Ovary (tissue), 9 donors: ENCODE data around the gene PCSK2. TPM values are rescaled to one million over a fixed set of nuclear protein-coding genes. Genes with fewer than 3 reads are reported as not detected.

Source experiments
- DNase-seq, 5 donors: peaks; one replicate each; pipeline ENCODE4 v3.0.0-alpha.2; 2019 to 2020
- H3K27ac ChIP-seq, 2 donors: fragments of 200-600 bp; one replicate each; pipeline versions ENCODE4 v1.5.1 to v1.8.0; 2019 to 2022
- H3K27me3 ChIP-seq: fragments of 200-600 bp; one replicate; pipeline ENCODE4 v1.8.0; 2022
- H3K36me3 ChIP-seq: fragments of 200-600 bp; sonication (generic); one replicate; pipeline ENCODE4 v1.5.1; 2019
- H3K4me1 ChIP-seq: one replicate; pipeline ENCODE4 v1.8.1; 2013; ENCODE audit warnings: mild to moderate bottlenecking, moderate library complexity; ENCODE audit not compliant: insufficient read depth
- H3K4me3 ChIP-seq: fragments of 200-600 bp; sonication (generic); one replicate; pipeline ENCODE4 v1.5.1; 2017
- H3K9me3 ChIP-seq, 2 donors: fragments of 200-600 bp in 1 of 2; sonication (generic) in 1 of 2; one replicate each; pipeline versions ENCODE4 v1.5.1 to v1.8.1; 2013 to 2019; ENCODE audit warnings: mild to moderate bottlenecking in 1 of 2, moderate library complexity in 1 of 2
- CTCF ChIP-seq, 3 donors: fragments of 450-650 bp in 2 of 3; fragments of 200-600 bp in 1 of 3; IDR thresholded peaks; one replicate each; pipeline versions ENCODE4 v1.5.1 to v1.8.0; 2016 to 2022; ENCODE audit warnings: antibody characterized with exemption in 3 of 3, mild to moderate bottlenecking in 1 of 3
- EP300 ChIP-seq: sonication (generic); formaldehyde crosslinking; IDR thresholded peaks from one replicate; pipeline ENCODE4 v1.6.1; 2017; ENCODE audit warnings: antibody characterized with exemption
- POLR2A ChIP-seq: fragments of 450-650 bp; IDR thresholded peaks from one replicate; pipeline ENCODE4 v1.6.1; 2017; ENCODE audit warnings: antibody characterized with exemption, mild to moderate bottlenecking, moderate library complexity
- WGBS, 3 donors: extraction: QIAGEN DNeasy Blood & Tissue Kit in 1 of 3; methylation state at CpG; one replicate each; pipeline versions ENCODE4 v1.1.5 to v1.1.7; 2013 to 2017; 5-methylcytosine and 5-hydroxymethylcytosine counted together
- intact Hi-C, 4 donors: fragments of 100-400 bp; cut with DNase I; formaldehyde crosslinking; loops; one replicate each; pipeline versions ENCODE4 v1.11.0 to v1.15.1; 2022 to 2023
- polyA plus RNA-seq, 2 donors: library from polyadenylated mRNA; stranded (reverse); fragments of 200-250 nt in 1 of 2; fragments of 350-450 nt in 1 of 2; fragmentation: Illumina TruSeq in 1 of 2; extraction: RNeasy Lipid Tissue Mini Kit (QIAGEN cat#74804) in 1 of 2; gene quantifications; one replicate each; pipeline ENCODE4 v1.2.3, GENCODE V29; 2013 to 2014
- total RNA-seq, 7 donors: library from RNA; depleted of rRNA in 2 of 7; stranded (reverse); fragments of >200 nt in 2 of 7; fragmentation: NEBNext Ultra II Directional in 3 of 7; extraction: Animal tissue kit (Norgen Biotek cat#: 25700) in 3 of 7; gene quantifications; one replicate each; pipeline versions ENCODE4 v1.1.0 to v1.2.4, GENCODE V29; 2016 to 2023
- donor health status: DM: no; HTN: no; CAD: no; lungs with moderate emphysema.
- donor health status: DM: no; HTN: no; CAD: no.
- donor health status: Bipolar disorder and iron deficiency.
- donor health status: DM: yes; HTN: yes; CAD: no.
- donor health status: DM: no; HTN: no; CAD: no.
- donor health status: DM: yes; HTN: yes; CAD: no.

PCSK2 gene
- total and polyA plus RNA-seq, 9 donors, result 3.0 to 27.8 (median 6.7) TPM

- H3K9me3 ChIP-seq, result no peaks in the 10 kb centered on the region
- H3K4me3 ChIP-seq, result no peak overlapping the region
- no peak for TF ChIP-seq POLR2A
- no peak for TF ChIP-seq EP300
- TF ChIP-seq CTCF (IDR thresholded peaks at IDR 0.05), result no peak
- H3K27me3 ChIP-seq, result no peaks in the 10 kb centered on the region
- peak; percentile 66 to 87 (median 81) for DNase-seq
- peak overlapping the region in 1 of 2 donors; percentile 57 for H3K27ac ChIP-seq
- intact Hi-C loops, result no loop called here
- WGBS, 3 donors, result 52 to 55% (median 53%) methylated on average over 14 of the region's 14 CpGs
- no peaks in the 10 kb centered on the region for H3K36me3 ChIP-seq
- H3K4me1 ChIP-seq, result peaks cover 3% of the 10 kb centered on the region
Measured at GRCh38 chr20:17518339-17519052, 291.7 kb downstream of the PCSK2 start.

- Histone ChIP-seq H3K27ac (no peak overlapping the region), H3K9me3 (no peaks in the 10 kb centered on the region), H3K27me3 (no peaks in the 10 kb centered on the region), H3K36me3 (no peaks in the 10 kb centered on the region), H3K4me3 (no peak overlapping the region), H3K4me1 (peaks cover 3% of the 10 kb centered on the region)
- WGBS, 3 donors, result 69 to 78% (median 72%) methylated on average over 7 of the region's 7 CpGs
- TF ChIP-seq EP300, result no peak
- TF ChIP-seq POLR2A, result no peak
- no peak for TF ChIP-seq CTCF (IDR thresholded peaks at IDR 0.05)
- no peak for DNase-seq
- intact Hi-C loops, result no loop called here
Measured at GRCh38 chr20:17519606-17520285, 292.9 kb downstream of the PCSK2 start.

GRCh38 chr20:17520583-17520982 is 293.7 kb downstream of the PCSK2 start:
- H3K27ac ChIP-seq, result no peak overlapping the region
- H3K4me1 ChIP-seq, result peaks cover 3% of the 10 kb centered on the region
- TF ChIP-seq POLR2A (no peak), CTCF (IDR thresholded peaks at IDR 0.05) (no peak), EP300 (no peak)
- H3K36me3 ChIP-seq, result no peaks in the 10 kb centered on the region
- H3K9me3 ChIP-seq, result no peaks in the 10 kb centered on the region
- 40 to 41% (median 41%) methylated on average over 3 of the region's 3 CpGs for WGBS, 3 donors
- H3K27me3 ChIP-seq, result no peaks in the 10 kb centered on the region
- no peak overlapping the region for H3K4me3 ChIP-seq
- intact Hi-C loops, result no loop called here
- no peak for DNase-seq

GRCh38 chr20:17522528-17522927 is 295.7 kb downstream of the PCSK2 start:
- no peaks in the 10 kb centered on the region for H3K36me3 ChIP-seq
- peaks cover 3% of the 10 kb centered on the region for H3K4me1 ChIP-seq
- H3K27ac ChIP-seq, result no peak overlapping the region
- no peaks in the 10 kb centered on the region for H3K9me3 ChIP-seq
- no peak overlapping the region for H3K4me3 ChIP-seq
- no peak for TF ChIP-seq CTCF (IDR thresholded peaks at IDR 0.05)
- TF ChIP-seq POLR2A, result no peak
- no peak for TF ChIP-seq EP300
- H3K27me3 ChIP-seq, result no peaks in the 10 kb centered on the region
- DNase-seq, result no peak
- intact Hi-C loops, result no loop called here
- 83 to 89% (median 84%) methylated on average over 3 of the region's 3 CpGs for WGBS, 3 donors
